Dedifferentiated amniotic fluid mesenchymal stem cell (primary cell): ENCODE results near the gene MTHFD2L.
"Not testable (repeated sequence)": the region's sequence is repeated elsewhere in the genome, so short reads cannot be mapped to it uniquely, and the experiment has no call there.

Experiments
- DNase-seq: peaks from one replicate; pipeline ENCODE4 v3.0.0-alpha.2; 2016; ENCODE audit errors: extremely low spot score

Gene MTHFD2L

GRCh38 chr4:74189331-74190043 lies 31.6 kb downstream of the MTHFD2L start:
- peak; percentile 38 for DNase-seq

GRCh38 chr4:74190332-74190731 lies 32.4 kb downstream of the MTHFD2L start:
- DNase-seq, result no peak

- no peak for DNase-seq
Measured at GRCh38 chr4:74190919-74191397, 33.0 kb downstream of the MTHFD2L start.

GRCh38 chr4:74197080-74197479 lies 39.2 kb downstream of the MTHFD2L start:
- DNase-seq, result no peak

GRCh38 chr4:74202062-74202586 lies 44.2 kb downstream of the MTHFD2L start:
- DNase-seq, result no peak

GRCh38 chr4:74203467-74203866 lies 45.5 kb downstream of the MTHFD2L start:
- DNase-seq, result no peak

- DNase-seq, result no peak
Measured at GRCh38 chr4:74205046-74205445, 47.1 kb downstream of the MTHFD2L start.

- DNase-seq, result no peak
Measured at GRCh38 chr4:74205559-74205958, 47.6 kb downstream of the MTHFD2L start.

GRCh38 chr4:74206088-74206825 lies 48.3 kb downstream of the MTHFD2L start:
- peak; percentile 75 for DNase-seq

- DNase-seq, result not testable (repeated sequence)
Measured at GRCh38 chr4:74214457-74215159, 56.7 kb downstream of the MTHFD2L start.

- DNase-seq, result not testable (repeated sequence)
Measured at GRCh38 chr4:74215236-74215635, 57.3 kb downstream of the MTHFD2L start.

GRCh38 chr4:74217365-74217764 lies 59.4 kb downstream of the MTHFD2L start:
- DNase-seq, result no peak

GRCh38 chr4:74218201-74218600 lies 60.3 kb downstream of the MTHFD2L start:
- DNase-seq, result no peak

- no peak for DNase-seq
Measured at GRCh38 chr4:74219240-74219639, 61.3 kb downstream of the MTHFD2L start.

- DNase-seq, result no peak
Measured at GRCh38 chr4:74223098-74223497, 65.2 kb downstream of the MTHFD2L start.

GRCh38 chr4:74223801-74224200 lies 65.9 kb downstream of the MTHFD2L start:
- DNase-seq, result no peak

- DNase-seq, result peak; percentile 59
Measured at GRCh38 chr4:74228691-74229640, 71.0 kb downstream of the MTHFD2L start.

GRCh38 chr4:74230902-74231499 lies 73.1 kb downstream of the MTHFD2L start:
- DNase-seq, result peak; percentile 96

- DNase-seq, result no peak
Measured at GRCh38 chr4:74235135-74235534, 77.2 kb downstream of the MTHFD2L start.

GRCh38 chr4:74237425-74237966 lies 79.6 kb downstream of the MTHFD2L start:
- DNase-seq, result no peak
